Measurements from ENCODE around the gene SMIM5. TPM values are rescaled to one million over a fixed set of nuclear protein-coding genes. Genes with fewer than 3 reads are reported as not detected.

SMIM5 gene
- total RNA-seq, 4 donors from 2014 or later: 68.8 to 161 (median 97.1) TPM; not detected in 1

GRCh38 chr17:75607086-75607485, 26.1 kb upstream of the SMIM5 start:
- H3K27me3 ChIP-seq: no peaks in the 10 kb centered on the region
- H3K9me3 ChIP-seq: no peaks in the 10 kb centered on the region
- H3K4me3 ChIP-seq: no peak overlapping the region
- peaks cover 0 to 5% (median 0%) of the 10 kb centered on the region in 3 donors for H3K36me3 ChIP-seq
- peaks cover 0 to 12% (median 0%) of the 10 kb centered on the region in 4 donors for H3K4me1 ChIP-seq
- DNase-seq: no peak
- peak overlapping the region in 3 of 4 donors; percentile 55 to 89 (median 79) for H3K27ac ChIP-seq
- TF ChIP-seq POLR2A (IDR thresholded peaks at IDR 0.05) (no peak), CTCF (IDR thresholded peaks at IDR 0.05) (no peak)

DNA sequence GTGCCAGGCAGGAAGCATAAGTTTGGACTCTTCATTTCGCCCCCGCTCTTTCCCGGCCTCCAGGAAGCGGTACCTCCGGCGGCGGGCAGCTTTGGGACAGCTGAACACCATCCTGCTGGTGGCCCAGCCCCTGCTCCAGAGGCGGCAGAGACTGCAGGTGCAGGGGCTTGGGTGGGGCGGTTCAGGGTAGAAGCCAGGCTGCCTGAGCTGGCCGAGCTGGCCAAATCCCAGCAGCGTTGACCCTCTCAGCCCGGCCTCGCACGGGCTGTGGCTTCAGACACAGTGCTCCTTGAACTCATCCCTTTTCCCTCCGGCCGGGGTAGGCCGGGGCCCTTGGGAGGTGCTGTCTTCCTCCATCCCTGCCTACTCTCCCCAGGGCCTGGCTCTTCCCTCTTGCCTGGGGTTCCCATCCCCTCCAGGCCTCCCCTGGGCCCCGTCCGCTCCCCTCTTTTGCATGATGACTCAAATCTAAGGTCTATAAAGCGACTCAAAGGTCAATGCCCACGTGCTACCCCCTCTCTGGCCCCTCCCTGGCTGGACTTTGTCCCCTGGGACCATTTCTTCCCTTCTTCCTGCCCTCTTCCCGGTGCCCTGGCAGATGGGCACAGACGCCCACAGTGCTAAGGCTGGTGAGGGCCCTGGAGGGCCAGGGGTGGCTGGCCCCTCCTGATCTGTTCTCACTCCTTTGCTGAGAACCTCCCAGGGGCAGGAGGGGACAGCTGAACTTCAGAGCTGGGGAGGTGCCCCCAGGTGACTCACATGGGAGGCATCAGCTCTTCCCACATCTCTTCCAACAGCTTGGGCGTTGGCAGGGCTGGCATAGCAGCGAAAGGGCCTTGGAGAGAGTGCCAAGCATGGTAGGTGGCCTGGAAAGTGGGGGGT, 22.9 kb upstream of the SMIM5 start:
- Histone ChIP-seq H3K27ac (peak overlapping the region in 3 of 4 donors; percentile 84 to 98 (median 88)), H3K4me3 (peak overlapping the region in 3 of 4 donors; percentile 33 to 57 (median 56)), H3K36me3 (peaks cover 0 to 35% (median 0%) of the 10 kb centered on the region in 3 donors)

GRCh38 chr17:75611851-75612429, 21.3 kb upstream of the SMIM5 start:
- TF ChIP-seq POLR2A (IDR thresholded peaks at IDR 0.05) (peak; percentile 56 to 59), CTCF (IDR thresholded peaks at IDR 0.05) (no peak)
- DNase-seq: no peak
- Histone ChIP-seq H3K4me3 (peak overlapping the region in 3 of 4 donors; percentile 33 to 57 (median 56)), H3K9me3 (no peaks in the 10 kb centered on the region), H3K4me1 (peaks cover 0 to 43% (median 0%) of the 10 kb centered on the region in 4 donors), H3K36me3 (peaks cover 0 to 49% (median 0%) of the 10 kb centered on the region in 3 donors), H3K27me3 (no peaks in the 10 kb centered on the region), H3K27ac (peak overlapping the region in 3 of 4 donors; percentile 84 to 98 (median 88))

More for the DNA sequence above, 22.9 kb upstream of the SMIM5 start:
- Histone ChIP-seq H3K9me3 (no peaks in the 10 kb centered on the region), H3K27me3 (no peaks in the 10 kb centered on the region), H3K4me1 (peaks cover 0 to 27% (median 0%) of the 10 kb centered on the region in 4 donors)
- peak in 2 of 3 donors; percentile 91 for DNase-seq
- no peak for TF ChIP-seq CTCF (IDR thresholded peaks at IDR 0.05)
- peak; percentile 98 to 99 for TF ChIP-seq POLR2A (IDR thresholded peaks at IDR 0.05)

DNA sequence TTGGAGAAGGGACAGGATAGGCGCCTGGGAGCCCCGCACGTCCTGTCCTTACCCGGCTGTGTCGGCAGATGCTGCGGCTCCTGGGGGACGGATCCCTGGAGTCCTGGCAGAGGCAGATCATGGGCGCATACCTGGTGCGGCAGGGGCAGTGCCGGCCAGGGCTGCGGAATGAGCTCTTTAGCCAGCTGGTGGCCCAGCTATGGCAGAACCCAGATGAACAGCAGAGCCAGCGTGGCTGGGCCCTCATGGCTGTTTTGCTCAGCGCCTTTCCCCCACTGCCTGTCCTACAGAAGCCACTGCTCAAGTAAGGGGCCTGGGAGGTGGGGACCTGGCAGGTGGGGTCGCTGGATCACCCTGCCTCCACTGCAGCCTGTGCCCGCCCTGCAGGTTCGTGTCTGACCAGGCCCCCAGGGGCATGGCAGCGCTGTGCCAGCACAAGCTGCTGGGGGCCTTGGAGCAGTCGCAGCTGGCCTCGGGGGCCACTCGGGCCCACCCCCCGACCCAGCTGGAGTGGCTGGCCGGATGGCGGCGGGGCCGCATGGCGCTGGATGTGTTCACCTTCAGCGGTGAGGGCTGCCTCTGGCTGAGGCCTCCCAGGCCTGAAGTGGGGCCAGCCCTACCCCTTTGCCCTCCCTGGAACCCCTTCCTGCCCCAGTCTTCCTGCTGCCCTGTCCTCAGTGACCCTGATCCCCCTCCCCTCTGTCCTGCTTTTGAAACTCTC, 20.2 kb upstream of the SMIM5 start:
- H3K9me3 ChIP-seq: no peaks in the 10 kb centered on the region
- H3K27me3 ChIP-seq: no peaks in the 10 kb centered on the region
- H3K27ac ChIP-seq: peak overlapping the region in 2 of 4 donors; percentile 88 to 98
- H3K4me3 ChIP-seq: peak overlapping the region in 2 of 4 donors; percentile 56 to 57
- H3K36me3 ChIP-seq: peaks cover 0 to 57% (median 0%) of the 10 kb centered on the region in 3 donors
- H3K4me1 ChIP-seq: peaks cover 0 to 50% (median 3%) of the 10 kb centered on the region in 4 donors
- no peak for TF ChIP-seq CTCF (IDR thresholded peaks at IDR 0.05)
- no peak for TF ChIP-seq POLR2A (IDR thresholded peaks at IDR 0.05)
- no peak for DNase-seq

DNA sequence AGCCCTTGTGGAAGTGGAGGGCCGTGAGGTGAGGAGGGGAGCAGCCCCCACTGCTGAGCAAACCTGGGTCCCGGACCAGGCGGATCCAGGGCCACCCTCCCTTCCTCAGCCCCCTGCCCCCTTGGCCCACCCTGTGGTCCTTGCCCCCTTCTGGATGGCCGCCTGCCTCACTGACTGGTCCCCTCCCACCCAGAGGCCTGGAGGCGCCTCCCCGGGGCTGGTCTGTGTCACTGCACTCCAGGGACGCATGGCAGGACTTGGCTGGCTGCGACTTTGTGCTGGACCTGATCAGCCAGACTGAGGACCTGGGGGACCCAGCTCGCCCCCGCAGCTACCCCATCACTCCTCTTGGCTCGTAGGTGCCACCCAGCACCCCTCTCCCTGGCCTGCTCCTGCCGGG, 19.2 kb upstream of the SMIM5 start:
- peaks cover 0 to 66% (median 0%) of the 10 kb centered on the region in 3 donors for H3K36me3 ChIP-seq
- H3K9me3 ChIP-seq: no peaks in the 10 kb centered on the region
- H3K27me3 ChIP-seq: no peaks in the 10 kb centered on the region
- H3K4me1 ChIP-seq: peaks cover 0 to 50% (median 3%) of the 10 kb centered on the region in 4 donors
- H3K27ac ChIP-seq: peak overlapping the region in 2 of 4 donors; percentile 92 to 98
- peak overlapping the region in 2 of 4 donors; percentile 56 to 57 for H3K4me3 ChIP-seq
- no peak for DNase-seq
- TF ChIP-seq CTCF (IDR thresholded peaks at IDR 0.05) (peak in 3 of 6 experiments; percentile 30 to 42 (median 41)), POLR2A (IDR thresholded peaks at IDR 0.05) (no peak)
